ENCODE measurements around the gene PLXNA1.

- no peak for TF ChIP-seq CTCF (IDR thresholded peaks at IDR 0.05; ENCODE audit: insufficient read depth, low read length, poor library complexity, severe bottlenecking)
- TF ChIP-seq EZH2phosphoT487 (conservative IDR thresholded peaks at IDR 0.05; ENCODE audit: low read length), result no peak
These were observed 44.9 kb upstream of the PLXNA1 start for GRCh38 chr3:126937973-126938372.

Data from SU-DHL-6 (cell line).